Pancreas (tissue), 10 donors: ENCODE measurements around the gene IL1A. TPM values are rescaled to one million over a fixed set of nuclear protein-coding genes. Genes with fewer than 3 reads are reported as not detected.
A peak's percentile ranks its signal among the peaks of the same experiment; 100 is the strongest.

Source experiments
- ATAC-seq, 4 donors: fragments of 200-7000 bp; cut with Tn5 transposase; one replicate each; pipeline versions ENCODE4 v1.8.0 to v1.9.1; 2020; ENCODE audit warnings: mild to moderate bottlenecking in 4 of 4, moderate library complexity in 4 of 4
- DNase-seq, 6 donors: peaks; one replicate each; pipeline ENCODE4 v3.0.0-alpha.2; 2020
- FAIRE-seq: peaks from 2 replicates; lab custom pipeline; 2012; peaks lifted over from hg19 to GRCh38; lab: Jason Lieb, UNC
- H3K27ac ChIP-seq, 4 donors: fragments of 200-600 bp; sonication (generic); 1 replicate in 3 of 4; 2 replicates in 1 of 4; pipeline versions ENCODE4 v1.5.0 to v1.8.0; 2020
- H3K27me3 ChIP-seq, 4 donors: fragments of 200-600 bp; one replicate each; pipeline ENCODE4 v1.8.0; 2021
- H3K36me3 ChIP-seq, 3 donors: fragments of 200-600 bp; sonication (generic) in 1 of 3; one replicate each; pipeline versions ENCODE4 v1.5.0 to v1.8.0; 2020 to 2021
- H3K4me1 ChIP-seq, 3 donors: fragments of 200-600 bp; one replicate each; pipeline ENCODE4 v1.8.0; 2021
- H3K4me3 ChIP-seq, 4 donors: fragments of 200-600 bp; sonication (generic) in 2 of 4; one replicate each; pipeline versions ENCODE4 v1.5.0 to v1.8.0; 2020 to 2021
- H3K9me3 ChIP-seq, 4 donors: fragments of 200-600 bp; one replicate each; pipeline ENCODE4 v1.8.0; 2021
- CTCF ChIP-seq, 4 donors: fragments of 200-600 bp; sonication (generic) in 3 of 4; IDR thresholded peaks; one replicate each; pipeline versions ENCODE4 v1.5.0 to v1.8.0; 2021; ENCODE audit warnings: antibody characterized with exemption in 4 of 4
- WGBS, 2 donors: extraction: QIAGEN DNeasy Blood & Tissue Kit; methylation state at CpG; one replicate each; pipeline ENCODE4 v1.1.7; 2013; 5-methylcytosine and 5-hydroxymethylcytosine counted together
- intact Hi-C, 3 donors: fragments of 100-400 bp; cut with DNase I; formaldehyde crosslinking; loops; one replicate each; pipeline versions ENCODE4 v1.11.1 to v1.14.2; 2022
- polyA plus RNA-seq, 2 donors: library from polyadenylated mRNA; stranded (reverse); fragments of 200-250 nt; gene quantifications; one replicate each; pipeline ENCODE4 v1.2.3, GENCODE V29; 2013
- total RNA-seq, 6 donors: library from RNA; stranded (reverse); fragmentation: NEBNext Ultra II Directional in 4 of 6; extraction: Animal tissue kit (Norgen Biotek cat#: 25700) in 4 of 6; gene quantifications; one replicate each; pipeline versions ENCODE4 v1.2.1 to v1.2.4, GENCODE V29; 2021 to 2023
- donor health status: healthy with polysubstance abuse.
- donor health status: DM: no; HTN: no; CAD: no; lungs with moderate emphysema.
- donor health status: DM: no; HTN: no; CAD: no.
- donor health status: control.
- donor health status: control.
- donor health status: Bipolar disorder and iron deficiency.
- donor health status: DM: yes; HTN: yes; CAD: no.
- donor health status: DM: no; HTN: no; CAD: no.
- donor health status: DM: no; HTN: no; CAD: no.
- donor health status: DM: yes; HTN: yes; CAD: no.

Gene IL1A
- total and polyA plus RNA-seq, 8 donors: 0.05 to 0.18 (median 0.09) TPM; not detected in 4

DNA sequence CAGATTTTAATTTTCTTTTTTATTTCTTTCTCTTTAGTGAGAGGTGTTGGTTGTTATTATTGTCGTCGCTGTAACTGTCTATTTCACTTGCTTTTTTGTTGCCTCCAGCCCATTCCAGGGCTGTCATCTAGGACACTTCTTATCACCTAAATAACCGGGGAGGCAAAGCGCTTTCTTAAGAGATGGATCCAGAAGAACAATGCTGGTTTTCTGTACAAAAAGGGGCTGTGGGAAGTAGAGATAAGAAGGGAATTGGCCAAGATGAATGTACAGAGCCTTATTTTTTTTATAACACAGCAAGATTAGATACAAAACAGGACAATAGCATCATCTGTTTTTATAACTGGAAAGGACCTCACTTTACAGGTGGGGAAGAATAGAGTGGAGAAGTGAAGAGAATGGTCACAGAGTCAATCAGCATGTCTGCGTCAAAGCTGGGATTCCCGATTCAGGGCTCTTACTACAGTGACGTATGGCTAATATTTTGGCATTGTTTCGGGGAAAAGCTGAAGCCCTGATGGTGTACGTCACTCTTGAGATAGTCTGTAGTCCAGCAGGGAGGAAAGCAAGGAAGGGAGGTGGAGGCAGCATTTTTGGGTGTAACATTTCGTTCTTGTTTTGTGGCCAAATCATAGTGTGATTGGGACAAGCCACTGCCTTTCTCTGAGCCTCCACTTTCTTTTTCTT is 29.1 kb upstream of the IL1A start:
- intact Hi-C loops: no loop called here
- ATAC-seq: no peak
- Histone ChIP-seq H3K9me3 (no peaks in the 10 kb centered on the region), H3K27ac (peak overlapping the region in 2 of 4 donors; percentile 50 to 51), H3K36me3 (no peaks in the 10 kb centered on the region), H3K4me1 (peaks cover 0 to 8% (median 0%) of the 10 kb centered on the region in 3 donors), H3K4me3 (no peak overlapping the region), H3K27me3 (no peaks in the 10 kb centered on the region)
- FAIRE-seq: no peak
- no peak for TF ChIP-seq CTCF (IDR thresholded peaks at IDR 0.05)
- DNase-seq: no peak
- WGBS, 2 donors: 64 to 69% methylated on average over 10 of the region's 10 CpGs

GRCh38 chr2:112812318-112813267 is 28.3 kb upstream of the IL1A start:
- H3K27ac ChIP-seq: peak overlapping the region in 2 of 4 donors; percentile 50 to 55
- H3K4me3 ChIP-seq: no peak overlapping the region
- no peaks in the 10 kb centered on the region for H3K27me3 ChIP-seq
- H3K4me1 ChIP-seq: peaks cover 0 to 3% (median 0%) of the 10 kb centered on the region in 3 donors
- no peak for DNase-seq
- ATAC-seq: peak in 3 of 4 donors; percentile 23 to 56 (median 44)
- H3K36me3 ChIP-seq: no peaks in the 10 kb centered on the region
- TF ChIP-seq CTCF (IDR thresholded peaks at IDR 0.05): no peak
- intact Hi-C loops: no loop called here
- no peaks in the 10 kb centered on the region for H3K9me3 ChIP-seq
- 49% methylated on average over 14 of the region's 14 CpGs for WGBS, 2 donors
- FAIRE-seq: no peak

DNA sequence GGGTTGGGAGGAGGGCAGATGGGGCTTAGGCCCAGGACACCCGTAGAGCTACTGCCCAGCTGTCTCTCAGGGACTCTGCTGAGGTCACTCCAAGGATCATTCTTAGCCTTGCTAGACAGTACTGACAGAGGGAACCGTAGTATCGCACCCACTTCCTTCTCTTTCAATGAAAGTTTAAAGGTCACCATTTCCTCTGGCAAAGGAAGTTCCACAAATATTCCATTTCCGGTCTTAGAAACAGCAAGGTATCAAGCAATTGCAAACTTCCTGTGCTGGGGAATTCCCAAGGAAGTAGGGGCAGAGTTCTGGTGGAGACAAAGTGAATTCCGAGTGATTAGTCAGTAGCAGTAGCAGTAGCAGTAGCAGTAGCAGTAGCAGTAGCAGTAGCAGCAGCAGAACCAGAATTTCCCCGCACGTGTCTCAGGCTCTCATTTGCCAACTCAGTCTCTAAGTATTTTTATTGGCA is 27.6 kb upstream of the IL1A start:
- WGBS, 2 donors: 62 to 63% methylated on average over 7 of the region's 7 CpGs
- no peak for TF ChIP-seq CTCF (IDR thresholded peaks at IDR 0.05)
- no peaks in the 10 kb centered on the region for H3K36me3 ChIP-seq
- intact Hi-C loops: no loop called here
- H3K27me3 ChIP-seq: no peaks in the 10 kb centered on the region
- no peaks in the 10 kb centered on the region for H3K9me3 ChIP-seq
- H3K27ac ChIP-seq: peak overlapping the region in 1 of 4 donors; percentile 55
- H3K4me3 ChIP-seq: no peak overlapping the region
- peak in 3 of 4 donors; percentile 48 to 72 (median 68) for ATAC-seq
- DNase-seq: no peak
- H3K4me1 ChIP-seq: peaks cover 0 to 2% (median 0%) of the 10 kb centered on the region in 3 donors
- no peak for FAIRE-seq

- FAIRE-seq (no peak), DNase-seq (no peak), ATAC-seq (no peak)
- no peaks in the 10 kb centered on the region for H3K36me3 ChIP-seq
- H3K9me3 ChIP-seq: no peaks in the 10 kb centered on the region
- intact Hi-C loops: no loop called here
- no peak overlapping the region for H3K4me3 ChIP-seq
- no peak for TF ChIP-seq CTCF (IDR thresholded peaks at IDR 0.05)
- no peaks in the 10 kb centered on the region for H3K27me3 ChIP-seq
- H3K4me1 ChIP-seq: no peaks in the 10 kb centered on the region
- 68 to 73% methylated on average over 3 of the region's 3 CpGs for WGBS, 2 donors
- H3K27ac ChIP-seq: peak overlapping the region in 1 of 4 donors; percentile 55
Observed at GRCh38 chr2:112811276-112811831, 27.1 kb upstream of the IL1A start.
